SK-N-SH treated with all-trans-retinoic acid at 6 μM for 48 hours (cell line): ENCODE measurements around the gene GPR132.

Experiments
- ATAC-seq: fragments of 200-7000 bp; cut with Tn5 transposase; 3 replicates; pipeline ENCODE4 v1.9.1; 2020; ENCODE audit warnings: mild to moderate bottlenecking, moderate library complexity
- ARNTL ChIP-seq: fragments of 450-650 bp; formaldehyde crosslinking; IDR thresholded peaks from 2 replicates; pipeline ENCODE4 v1.5.0; 2020; ENCODE audit warnings: low read depth, mild to moderate bottlenecking, moderate library complexity, borderline replicate concordance
- BACH2 ChIP-seq: fragments of 250-450 bp; sonication (Bioruptor Pico); IDR thresholded peaks from 2 replicates; pipeline ENCODE4 v1.9.0; 2021; ENCODE audit warnings: mild to moderate bottlenecking, borderline replicate concordance
- ESRRG ChIP-seq: fragments of 250-450 bp; sonication (Bioruptor Pico); IDR thresholded peaks from 2 replicates; pipeline ENCODE4 v1.6.1; 2021; ENCODE audit warnings: mild to moderate bottlenecking
- GLIS3 ChIP-seq: fragments of 250-450 bp; sonication (Bioruptor Pico); IDR thresholded peaks from 2 replicates; pipeline ENCODE4 v1.5.0; 2020; ENCODE audit warnings: mild to moderate bottlenecking, moderate library complexity
- ISL1 ChIP-seq: fragments of 250-450 bp; sonication (Bioruptor Pico); IDR thresholded peaks from 2 replicates; pipeline ENCODE4 v2.1.2; 2022; ENCODE audit warnings: mild to moderate bottlenecking, moderate library complexity
- OSR1 ChIP-seq: fragments of 250-450 bp; sonication (Bioruptor Pico); IDR thresholded peaks from 2 replicates; pipeline ENCODE4 v1.8.0; 2022; ENCODE audit warnings: moderate library complexity, mild to moderate bottlenecking, inconsistent platforms
- PPARA ChIP-seq: fragments of 250-450 bp; sonication (Bioruptor Pico); IDR thresholded peaks from 2 replicates; pipeline ENCODE4 v1.5.0; 2020; ENCODE audit warnings: mild to moderate bottlenecking, borderline replicate concordance
- RARB ChIP-seq: fragments of 250-450 bp; sonication (Bioruptor Pico); IDR thresholded peaks from 2 replicates; pipeline ENCODE4 v1.8.0; 2021; ENCODE audit warnings: mild to moderate bottlenecking, moderate library complexity
- SNAI2 ChIP-seq: fragments of 250-450 bp; sonication (Bioruptor Pico); IDR thresholded peaks from 2 replicates; pipeline ENCODE4 v1.5.0; 2020; ENCODE audit warnings: mild to moderate bottlenecking, moderate library complexity
- TCF4 ChIP-seq: fragments of 250-450 bp; sonication (Bioruptor Pico); IDR thresholded peaks from 2 replicates; pipeline ENCODE4 v1.8.0; 2021; ENCODE audit warnings: mild to moderate bottlenecking, moderate library complexity, borderline replicate concordance
- TOX ChIP-seq: fragments of 250-450 bp; sonication (Bioruptor Pico); IDR thresholded peaks from 2 replicates; pipeline ENCODE4 v1.8.0; 2021; ENCODE audit warnings: mild to moderate bottlenecking, moderate library complexity, borderline replicate concordance
- ZC3H10 ChIP-seq: fragments of 250-450 bp; sonication (Bioruptor Pico); IDR thresholded peaks from 2 replicates; pipeline ENCODE4 v1.5.1; 2021; ENCODE audit warnings: mild to moderate bottlenecking, moderate library complexity
- ZFP3 ChIP-seq: fragments of 250-450 bp; sonication (Bioruptor Pico); IDR thresholded peaks from 2 replicates; pipeline ENCODE4 v1.5.0; 2020; ENCODE audit warnings: mild to moderate bottlenecking, moderate library complexity
- ZFP30 ChIP-seq: fragments of 450-650 bp; formaldehyde crosslinking; IDR thresholded peaks from 2 replicates; pipeline ENCODE4 v1.5.0; 2022; ENCODE audit warnings: mild to moderate bottlenecking, moderate library complexity
- ZNF565 ChIP-seq: fragments of 450-650 bp; formaldehyde crosslinking; conservative IDR thresholded peaks from 2 replicates; pipeline ENCODE4 v1.5.0; 2020; ENCODE audit warnings: low read depth, mild to moderate bottlenecking, moderate library complexity
- ZNF8 ChIP-seq: fragments of 450-650 bp; formaldehyde crosslinking; IDR thresholded peaks from 2 replicates; pipeline ENCODE4 v1.5.0; 2020; ENCODE audit warnings: mild to moderate bottlenecking, moderate library complexity
- TF ChIP-seq, protein P1 (sequence below): fragments of 250-450 bp; sonication (Bioruptor Pico); IDR thresholded peaks from 2 replicates; pipeline ENCODE4 v1.5.1; 2020; ENCODE audit warnings: low read depth, mild to moderate bottlenecking, moderate library complexity
- TF ChIP-seq, protein P2 (sequence below): fragments of 250-450 bp; sonication (Bioruptor Pico); IDR thresholded peaks from 2 replicates; pipeline ENCODE4 v1.8.0; 2020; ENCODE audit warnings: mild to moderate bottlenecking, moderate library complexity, borderline replicate concordance
- TF ChIP-seq, protein P3 (sequence below): fragments of 250-450 bp; sonication (Bioruptor Pico); IDR thresholded peaks from 2 replicates; pipeline ENCODE4 v1.5.0; 2020; ENCODE audit warnings: mild to moderate bottlenecking, moderate library complexity
- TF ChIP-seq, protein P4 (sequence below): fragments of 250-450 bp; sonication (Bioruptor Pico); IDR thresholded peaks from 2 replicates; pipeline ENCODE4 v1.5.1; 2021; ENCODE audit warnings: mild to moderate bottlenecking, moderate library complexity
- TF ChIP-seq, protein P5 (sequence below): fragments of 250-450 bp; sonication (Bioruptor Pico); IDR thresholded peaks from 2 replicates; pipeline ENCODE4 v1.8.0; 2021; ENCODE audit warnings: low read depth, mild to moderate bottlenecking, moderate library complexity, borderline replicate concordance

The GPR132 gene

DNA sequence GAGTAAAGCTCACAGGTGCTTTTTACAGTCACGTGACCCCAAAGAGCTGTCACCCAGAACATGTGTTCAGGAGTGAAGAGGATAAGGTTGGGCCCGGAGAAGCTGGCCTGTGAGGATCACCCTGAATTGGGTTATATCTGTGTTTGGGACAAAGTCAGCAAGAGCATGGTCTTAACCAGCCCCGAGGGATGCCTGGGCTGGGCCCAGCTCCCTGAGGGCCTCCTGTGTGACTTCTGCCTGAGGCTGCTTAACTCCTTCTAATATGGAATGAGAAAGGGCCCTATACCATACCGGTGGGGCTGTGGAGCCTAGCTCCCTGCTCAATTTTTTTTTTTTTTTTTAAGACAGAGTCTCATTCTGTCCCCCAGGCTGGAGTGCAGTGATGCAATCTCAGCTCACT lies 46.8 kb downstream of the GPR132 start (continued):
- TF ChIP-seq OSR1 (CRISPR knock-in tag) (no peak), TCF4 (CRISPR knock-in tag) (no peak), ISL1 (CRISPR knock-in tag) (no peak)
- TF ChIP-seq, protein P1, sequence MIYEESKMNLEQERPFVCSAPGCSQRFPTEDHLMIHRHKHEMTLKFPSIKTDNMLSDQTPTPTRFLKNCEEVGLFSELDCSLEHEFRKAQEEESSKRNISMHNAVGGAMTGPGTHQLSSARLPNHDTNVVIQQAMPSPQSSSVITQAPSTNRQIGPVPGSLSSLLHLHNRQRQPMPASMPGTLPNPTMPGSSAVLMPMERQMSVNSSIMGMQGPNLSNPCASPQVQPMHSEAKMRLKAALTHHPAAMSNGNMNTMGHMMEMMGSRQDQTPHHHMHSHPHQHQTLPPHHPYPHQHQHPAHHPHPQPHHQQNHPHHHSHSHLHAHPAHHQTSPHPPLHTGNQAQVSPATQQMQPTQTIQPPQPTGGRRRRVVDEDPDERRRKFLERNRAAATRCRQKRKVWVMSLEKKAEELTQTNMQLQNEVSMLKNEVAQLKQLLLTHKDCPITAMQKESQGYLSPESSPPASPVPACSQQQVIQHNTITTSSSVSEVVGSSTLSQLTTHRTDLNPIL (CRISPR knock-in tag): no peak
- TF ChIP-seq, protein P2, sequence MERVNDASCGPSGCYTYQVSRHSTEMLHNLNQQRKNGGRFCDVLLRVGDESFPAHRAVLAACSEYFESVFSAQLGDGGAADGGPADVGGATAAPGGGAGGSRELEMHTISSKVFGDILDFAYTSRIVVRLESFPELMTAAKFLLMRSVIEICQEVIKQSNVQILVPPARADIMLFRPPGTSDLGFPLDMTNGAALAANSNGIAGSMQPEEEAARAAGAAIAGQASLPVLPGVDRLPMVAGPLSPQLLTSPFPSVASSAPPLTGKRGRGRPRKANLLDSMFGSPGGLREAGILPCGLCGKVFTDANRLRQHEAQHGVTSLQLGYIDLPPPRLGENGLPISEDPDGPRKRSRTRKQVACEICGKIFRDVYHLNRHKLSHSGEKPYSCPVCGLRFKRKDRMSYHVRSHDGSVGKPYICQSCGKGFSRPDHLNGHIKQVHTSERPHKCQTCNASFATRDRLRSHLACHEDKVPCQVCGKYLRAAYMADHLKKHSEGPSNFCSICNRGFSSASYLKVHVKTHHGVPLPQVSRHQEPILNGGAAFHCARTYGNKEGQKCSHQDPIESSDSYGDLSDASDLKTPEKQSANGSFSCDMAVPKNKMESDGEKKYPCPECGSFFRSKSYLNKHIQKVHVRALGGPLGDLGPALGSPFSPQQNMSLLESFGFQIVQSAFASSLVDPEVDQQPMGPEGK (CRISPR knock-in tag): no peak
- TF ChIP-seq, all 23 proteins: peak for 0

DNA sequence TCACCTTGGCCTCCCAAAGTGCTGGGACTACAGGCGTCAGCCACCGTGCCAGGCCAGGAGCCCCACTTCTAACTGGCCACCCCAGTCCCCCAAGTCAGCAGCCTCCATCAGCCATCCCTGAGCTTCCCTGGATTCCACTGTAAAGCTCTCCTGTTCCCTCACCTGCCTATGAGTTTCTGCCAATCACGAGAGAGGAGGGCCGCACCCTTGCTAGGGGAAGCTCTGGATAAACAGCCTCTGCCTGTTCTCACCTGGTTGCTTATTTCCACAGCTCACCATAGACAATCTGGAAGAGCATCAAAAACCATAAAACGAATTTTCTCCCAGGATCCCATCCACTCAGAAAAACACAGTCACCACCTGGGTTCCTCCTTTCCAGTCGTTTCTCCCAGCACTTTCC lies 49.3 kb downstream of the GPR132 start:
- no peak for TF ChIP-seq TCF4 (CRISPR knock-in tag)
- no peak for TF ChIP-seq ZNF8 (CRISPR knock-in tag)
- TF ChIP-seq PPARA (CRISPR knock-in tag): no peak
- TF ChIP-seq SNAI2 (CRISPR knock-in tag): no peak
- no peak for TF ChIP-seq OSR1 (CRISPR knock-in tag)
- TF ChIP-seq ARNTL (CRISPR knock-in tag): no peak
- no peak for TF ChIP-seq ZNF565
- TF ChIP-seq TOX (CRISPR knock-in tag): no peak
- no peak for TF ChIP-seq ESRRG
- no peak for TF ChIP-seq BACH2 (CRISPR knock-in tag)
- TF ChIP-seq ZC3H10 (CRISPR knock-in tag): no peak
- no peak for TF ChIP-seq ZFP3 (CRISPR knock-in tag)
- no peak for TF ChIP-seq RARB (CRISPR knock-in tag)
- no peak for TF ChIP-seq ZFP30 (CRISPR knock-in tag)
- TF ChIP-seq, protein P3, sequence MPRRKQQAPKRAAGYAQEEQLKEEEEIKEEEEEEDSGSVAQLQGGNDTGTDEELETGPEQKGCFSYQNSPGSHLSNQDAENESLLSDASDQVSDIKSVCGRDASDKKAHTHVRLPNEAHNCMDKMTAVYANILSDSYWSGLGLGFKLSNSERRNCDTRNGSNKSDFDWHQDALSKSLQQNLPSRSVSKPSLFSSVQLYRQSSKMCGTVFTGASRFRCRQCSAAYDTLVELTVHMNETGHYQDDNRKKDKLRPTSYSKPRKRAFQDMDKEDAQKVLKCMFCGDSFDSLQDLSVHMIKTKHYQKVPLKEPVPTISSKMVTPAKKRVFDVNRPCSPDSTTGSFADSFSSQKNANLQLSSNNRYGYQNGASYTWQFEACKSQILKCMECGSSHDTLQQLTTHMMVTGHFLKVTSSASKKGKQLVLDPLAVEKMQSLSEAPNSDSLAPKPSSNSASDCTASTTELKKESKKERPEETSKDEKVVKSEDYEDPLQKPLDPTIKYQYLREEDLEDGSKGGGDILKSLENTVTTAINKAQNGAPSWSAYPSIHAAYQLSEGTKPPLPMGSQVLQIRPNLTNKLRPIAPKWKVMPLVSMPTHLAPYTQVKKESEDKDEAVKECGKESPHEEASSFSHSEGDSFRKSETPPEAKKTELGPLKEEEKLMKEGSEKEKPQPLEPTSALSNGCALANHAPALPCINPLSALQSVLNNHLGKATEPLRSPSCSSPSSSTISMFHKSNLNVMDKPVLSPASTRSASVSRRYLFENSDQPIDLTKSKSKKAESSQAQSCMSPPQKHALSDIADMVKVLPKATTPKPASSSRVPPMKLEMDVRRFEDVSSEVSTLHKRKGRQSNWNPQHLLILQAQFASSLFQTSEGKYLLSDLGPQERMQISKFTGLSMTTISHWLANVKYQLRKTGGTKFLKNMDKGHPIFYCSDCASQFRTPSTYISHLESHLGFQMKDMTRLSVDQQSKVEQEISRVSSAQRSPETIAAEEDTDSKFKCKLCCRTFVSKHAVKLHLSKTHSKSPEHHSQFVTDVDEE (CRISPR knock-in tag): no peak
- TF ChIP-seq, protein P4, sequence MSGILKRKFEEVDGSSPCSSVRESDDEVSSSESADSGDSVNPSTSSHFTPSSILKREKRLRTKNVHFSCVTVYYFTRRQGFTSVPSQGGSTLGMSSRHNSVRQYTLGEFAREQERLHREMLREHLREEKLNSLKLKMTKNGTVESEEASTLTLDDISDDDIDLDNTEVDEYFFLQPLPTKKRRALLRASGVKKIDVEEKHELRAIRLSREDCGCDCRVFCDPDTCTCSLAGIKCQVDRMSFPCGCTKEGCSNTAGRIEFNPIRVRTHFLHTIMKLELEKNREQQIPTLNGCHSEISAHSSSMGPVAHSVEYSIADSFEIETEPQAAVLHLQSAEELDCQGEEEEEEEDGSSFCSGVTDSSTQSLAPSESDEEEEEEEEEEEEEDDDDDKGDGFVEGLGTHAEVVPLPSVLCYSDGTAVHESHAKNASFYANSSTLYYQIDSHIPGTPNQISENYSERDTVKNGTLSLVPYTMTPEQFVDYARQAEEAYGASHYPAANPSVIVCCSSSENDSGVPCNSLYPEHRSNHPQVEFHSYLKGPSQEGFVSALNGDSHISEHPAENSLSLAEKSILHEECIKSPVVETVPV (CRISPR knock-in tag): no peak
- TF ChIP-seq, protein P1 (CRISPR knock-in tag): no peak
- TF ChIP-seq, protein P5, sequence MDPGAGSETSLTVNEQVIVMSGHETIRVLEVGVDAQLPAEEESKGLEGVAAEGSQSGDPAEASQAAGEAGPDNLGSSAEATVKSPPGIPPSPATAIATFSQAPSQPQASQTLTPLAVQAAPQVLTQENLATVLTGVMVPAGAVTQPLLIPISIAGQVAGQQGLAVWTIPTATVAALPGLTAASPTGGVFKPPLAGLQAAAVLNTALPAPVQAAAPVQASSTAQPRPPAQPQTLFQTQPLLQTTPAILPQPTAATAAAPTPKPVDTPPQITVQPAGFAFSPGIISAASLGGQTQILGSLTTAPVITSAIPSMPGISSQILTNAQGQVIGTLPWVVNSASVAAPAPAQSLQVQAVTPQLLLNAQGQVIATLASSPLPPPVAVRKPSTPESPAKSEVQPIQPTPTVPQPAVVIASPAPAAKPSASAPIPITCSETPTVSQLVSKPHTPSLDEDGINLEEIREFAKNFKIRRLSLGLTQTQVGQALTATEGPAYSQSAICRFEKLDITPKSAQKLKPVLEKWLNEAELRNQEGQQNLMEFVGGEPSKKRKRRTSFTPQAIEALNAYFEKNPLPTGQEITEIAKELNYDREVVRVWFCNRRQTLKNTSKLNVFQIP (CRISPR knock-in tag): no peak
- TF ChIP-seq ISL1 (CRISPR knock-in tag): no peak
- no peak for TF ChIP-seq GLIS3
- no peak for ATAC-seq

DNA sequence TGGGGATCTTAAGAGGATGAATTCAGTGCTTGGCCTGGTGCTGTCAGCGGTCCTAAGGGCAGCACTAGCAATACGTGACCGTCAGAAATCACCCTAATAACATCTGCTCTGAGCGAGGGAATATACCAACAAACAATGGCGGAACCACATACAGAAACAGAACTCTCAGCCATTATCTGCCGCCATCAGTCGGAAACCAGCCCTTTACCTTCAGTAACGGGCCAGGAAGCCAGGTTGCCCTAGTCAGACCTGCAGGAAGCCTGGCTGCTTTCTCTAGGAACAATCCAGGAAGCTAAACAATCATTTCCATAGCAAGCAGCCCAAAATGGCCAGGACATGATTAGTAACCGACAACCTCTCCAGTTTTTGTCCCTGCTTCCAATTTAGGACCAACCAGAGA lies 50.0 kb downstream of the GPR132 start:
- no peak for TF ChIP-seq ZFP30 (CRISPR knock-in tag)
- no peak for ATAC-seq
